SIG-M5 treated with dmso at 0.1 percent for 504 hours (cell line): ENCODE results near the gene MYOG.

Experiments used
- DNase-seq: peaks from one replicate; lab custom pipeline; 2025; ENCODE audit not compliant: unreplicated experiment; lab: John Stamatoyannopoulos, UW

The MYOG gene

DNA sequence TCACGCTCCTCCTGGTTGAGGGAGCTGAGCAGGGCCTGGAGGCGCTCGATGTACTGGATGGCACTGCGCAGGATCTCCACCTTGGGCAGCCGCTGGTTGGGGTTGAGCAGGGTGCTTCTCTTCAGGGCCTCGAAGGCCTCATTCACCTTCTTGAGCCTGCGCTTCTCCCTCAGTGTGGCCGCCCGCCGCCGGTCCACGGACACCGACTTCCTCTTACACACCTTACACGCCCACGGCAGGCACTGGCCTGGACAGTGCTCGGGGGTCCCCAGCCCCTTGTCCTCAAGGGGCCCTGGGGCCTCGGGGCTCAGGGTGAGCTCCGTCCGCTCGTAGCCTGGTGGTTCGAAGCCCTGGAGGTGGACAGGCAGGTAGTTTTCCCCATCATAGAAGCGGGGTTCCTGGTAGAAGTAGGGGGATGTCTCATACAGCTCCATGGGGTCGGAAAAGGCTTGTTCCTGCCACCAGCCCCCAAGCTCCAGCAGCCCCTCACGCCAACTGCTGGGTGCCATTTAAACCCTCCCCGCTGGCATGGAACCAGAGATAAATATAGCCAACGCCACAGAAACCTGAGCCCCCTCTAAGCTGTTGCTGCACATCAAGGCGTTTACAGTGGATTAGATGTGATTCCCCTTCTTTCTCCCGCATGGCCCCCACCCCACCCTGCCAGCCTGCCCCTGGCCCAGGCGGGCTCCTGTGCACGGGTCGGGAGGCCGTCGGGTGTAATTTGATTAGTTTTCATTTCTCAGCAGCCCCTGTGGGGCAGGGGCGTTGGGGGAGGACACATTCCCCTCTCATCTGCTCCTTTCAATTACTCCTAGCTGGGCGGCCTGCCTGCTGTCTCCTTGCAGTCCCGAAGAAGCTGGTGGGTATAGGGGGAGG is at the start of gene MYOG:
Gene MYOG, minus strand, starts transcription at position 485 of the 879 bp plus-strand sequence. Its CDS starts 51 bp downstream, at position 434.
- no peak for DNase-seq

DNA sequence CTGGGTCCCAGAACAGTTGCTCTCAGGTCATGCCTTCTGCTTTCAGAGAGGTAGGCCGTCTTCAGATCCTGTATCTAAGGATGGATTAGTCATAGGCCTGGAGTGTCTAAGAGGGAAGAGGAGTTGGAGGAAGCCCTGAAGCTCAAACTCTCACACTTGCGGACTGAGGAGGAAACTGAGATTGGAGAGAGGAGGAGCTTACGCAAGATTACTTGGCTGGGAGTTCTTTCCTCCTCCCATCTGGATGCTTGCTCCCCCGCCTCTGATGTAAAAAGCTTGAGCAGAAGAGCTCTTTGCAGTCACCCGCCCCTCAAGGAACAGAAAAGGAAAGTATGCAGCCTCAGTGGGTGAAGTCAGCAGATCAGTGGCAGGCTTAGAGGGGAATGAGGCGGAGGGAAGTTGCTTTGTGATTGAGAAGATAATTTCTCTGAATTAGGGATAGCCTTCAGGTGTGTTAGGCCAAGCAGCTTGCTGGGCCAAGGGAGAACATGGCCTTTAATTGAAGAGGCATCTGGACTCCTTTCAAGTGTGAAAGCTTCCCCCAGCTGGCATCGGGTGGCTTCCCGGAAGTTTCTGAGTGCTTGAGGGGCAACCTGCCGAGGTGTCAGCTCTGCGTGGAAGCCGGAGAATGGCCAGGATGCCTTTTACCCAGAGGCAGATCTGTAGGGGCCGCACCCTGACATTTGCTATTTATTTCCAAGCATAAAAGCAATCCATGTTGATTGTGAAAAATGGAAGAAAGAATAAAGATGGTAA is 48.3 kb upstream of the MYOG start:
- DNase-seq: peak; percentile 78

DNA sequence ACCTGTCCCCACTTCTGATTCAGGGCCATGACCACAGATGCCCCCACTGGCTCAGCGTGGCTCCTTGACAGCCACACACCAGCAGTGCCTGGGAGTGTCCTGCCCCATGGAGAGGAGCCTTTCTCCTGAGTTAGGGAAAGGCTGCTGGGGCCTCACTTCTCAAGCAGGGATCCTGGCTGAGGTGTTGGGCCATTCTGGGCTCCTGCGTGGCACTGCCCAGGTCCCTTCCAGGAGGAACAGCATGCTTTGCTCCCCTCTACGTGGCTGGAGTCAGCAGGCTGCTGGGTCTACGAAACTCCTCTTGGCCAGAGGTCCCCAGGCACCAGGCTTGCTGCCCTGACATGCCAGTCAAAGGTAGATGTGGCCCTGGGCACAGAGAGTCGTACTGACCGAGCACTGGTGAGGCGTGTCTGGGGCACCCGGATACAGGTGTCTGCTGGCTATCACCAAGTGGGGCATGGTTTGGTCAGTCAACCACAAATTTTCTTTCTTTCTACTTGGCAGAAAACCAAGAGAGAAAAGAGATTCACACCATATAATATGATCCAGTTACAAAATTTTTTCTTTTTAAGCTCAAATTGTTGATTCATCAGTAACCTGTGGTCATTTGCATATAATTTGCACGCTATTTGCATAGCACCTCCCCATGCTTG is 45.9 kb upstream of the MYOG start:
- DNase-seq: no peak

DNA sequence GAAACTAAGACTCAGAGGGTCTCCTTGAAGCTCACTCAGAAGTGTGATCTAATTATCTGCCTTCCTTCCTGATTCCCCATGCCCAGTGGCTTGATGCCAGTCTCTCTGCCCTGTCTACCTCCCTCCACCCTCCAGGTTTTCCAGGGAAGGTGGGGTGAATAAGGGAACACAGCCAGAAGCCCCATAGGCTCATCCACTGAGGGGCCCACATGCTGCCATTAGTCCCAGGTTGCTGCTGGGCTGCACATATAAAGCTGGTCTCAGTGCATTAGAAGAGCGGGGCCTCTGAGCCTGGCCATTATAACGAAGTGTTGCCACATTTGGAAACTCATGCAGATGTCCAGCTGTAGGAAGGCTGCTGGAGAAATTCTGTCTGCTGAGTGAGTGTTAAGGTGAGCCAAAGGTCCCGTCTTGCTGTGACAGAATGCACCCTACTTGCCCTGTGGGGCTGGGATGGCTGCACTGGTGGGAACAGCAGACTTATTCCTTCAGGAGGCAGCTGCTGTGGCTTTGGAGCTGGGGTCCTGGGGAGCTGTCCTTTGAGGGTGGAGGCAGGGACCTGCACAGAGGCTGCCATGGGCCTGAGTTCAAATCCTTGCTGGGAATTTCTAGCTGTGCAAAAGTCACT is 44.7 kb upstream of the MYOG start:
- no peak for DNase-seq

DNA sequence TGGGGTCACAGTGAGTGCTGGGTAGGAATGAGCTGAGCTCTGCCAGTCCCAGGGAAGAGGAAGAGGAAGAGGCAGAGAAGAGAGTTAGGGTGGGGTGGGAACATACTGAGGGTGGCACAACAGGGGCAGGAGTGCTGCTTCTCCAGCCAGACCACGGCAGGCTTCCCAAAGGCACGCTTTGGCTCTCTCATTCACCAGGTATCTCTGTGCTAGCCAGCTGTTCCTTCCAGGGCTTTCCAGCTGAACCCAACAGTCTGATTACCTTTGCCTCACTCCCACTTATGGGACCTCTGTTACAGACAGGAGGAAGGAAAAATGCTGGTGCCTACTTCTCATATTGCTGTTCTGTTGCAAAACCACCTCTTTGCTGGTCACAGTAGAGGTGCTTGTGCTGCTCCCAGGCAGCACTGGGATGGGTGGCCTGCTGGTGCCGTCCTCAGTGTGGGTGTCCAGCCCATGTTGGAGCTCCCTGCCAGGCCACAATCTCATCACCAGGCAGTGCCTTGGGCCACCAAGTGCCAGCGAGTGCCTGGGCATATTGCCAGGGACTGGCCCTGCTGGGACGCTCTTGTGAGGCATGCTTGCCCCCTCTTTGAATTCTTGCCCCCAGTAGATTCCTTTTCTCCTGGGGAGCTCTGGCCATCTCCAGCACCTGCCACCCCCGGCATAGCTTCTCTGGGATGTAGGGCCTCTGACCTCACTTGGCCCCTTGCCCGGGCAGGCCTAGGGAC is 43.9 kb upstream of the MYOG start:
- DNase-seq: peak; percentile 31

DNA sequence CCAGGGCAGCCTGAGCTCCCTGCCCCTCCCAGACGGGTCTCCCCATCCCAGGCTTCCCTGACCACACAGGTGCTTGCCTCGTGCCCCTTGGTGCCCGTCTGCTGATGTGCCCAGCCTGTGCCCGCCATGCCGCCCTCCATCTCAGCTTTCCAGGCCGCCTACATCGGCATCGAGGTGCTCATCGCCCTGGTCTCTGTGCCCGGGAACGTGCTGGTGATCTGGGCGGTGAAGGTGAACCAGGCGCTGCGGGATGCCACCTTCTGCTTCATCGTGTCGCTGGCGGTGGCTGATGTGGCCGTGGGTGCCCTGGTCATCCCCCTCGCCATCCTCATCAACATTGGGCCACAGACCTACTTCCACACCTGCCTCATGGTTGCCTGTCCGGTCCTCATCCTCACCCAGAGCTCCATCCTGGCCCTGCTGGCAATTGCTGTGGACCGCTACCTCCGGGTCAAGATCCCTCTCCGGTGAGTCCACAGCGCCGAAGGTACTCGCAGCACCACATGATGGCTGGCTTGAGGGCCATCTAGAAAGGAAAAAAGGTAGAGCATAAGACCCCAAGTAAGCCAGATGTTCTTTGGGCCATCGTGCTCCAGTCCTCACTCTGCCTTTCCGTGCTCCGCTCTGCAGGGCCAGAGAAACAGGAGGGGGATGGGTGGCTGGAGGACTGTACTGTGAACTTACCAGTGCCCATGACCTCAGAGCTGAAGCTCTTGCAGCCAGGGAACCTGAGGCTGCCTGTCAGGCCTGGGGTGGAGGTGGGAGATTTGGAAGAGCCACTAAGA is 43.1 kb upstream of the MYOG start:
- DNase-seq: no peak

DNA sequence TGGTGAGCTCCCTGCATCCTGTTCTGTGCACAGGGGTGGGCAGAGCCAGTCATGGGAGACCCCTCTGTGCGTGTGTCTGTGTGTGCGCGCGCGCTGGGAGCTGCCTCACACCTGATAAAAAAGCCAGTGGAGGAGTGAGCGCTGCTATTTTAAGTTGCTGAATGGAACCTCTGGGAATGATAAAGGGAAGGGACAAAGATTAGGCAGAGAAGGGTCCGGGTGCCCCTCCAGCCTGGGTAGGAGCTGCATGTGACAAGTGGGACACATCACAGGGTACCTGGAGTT is 42.6 kb upstream of the MYOG start:
- DNase-seq: no peak

DNA sequence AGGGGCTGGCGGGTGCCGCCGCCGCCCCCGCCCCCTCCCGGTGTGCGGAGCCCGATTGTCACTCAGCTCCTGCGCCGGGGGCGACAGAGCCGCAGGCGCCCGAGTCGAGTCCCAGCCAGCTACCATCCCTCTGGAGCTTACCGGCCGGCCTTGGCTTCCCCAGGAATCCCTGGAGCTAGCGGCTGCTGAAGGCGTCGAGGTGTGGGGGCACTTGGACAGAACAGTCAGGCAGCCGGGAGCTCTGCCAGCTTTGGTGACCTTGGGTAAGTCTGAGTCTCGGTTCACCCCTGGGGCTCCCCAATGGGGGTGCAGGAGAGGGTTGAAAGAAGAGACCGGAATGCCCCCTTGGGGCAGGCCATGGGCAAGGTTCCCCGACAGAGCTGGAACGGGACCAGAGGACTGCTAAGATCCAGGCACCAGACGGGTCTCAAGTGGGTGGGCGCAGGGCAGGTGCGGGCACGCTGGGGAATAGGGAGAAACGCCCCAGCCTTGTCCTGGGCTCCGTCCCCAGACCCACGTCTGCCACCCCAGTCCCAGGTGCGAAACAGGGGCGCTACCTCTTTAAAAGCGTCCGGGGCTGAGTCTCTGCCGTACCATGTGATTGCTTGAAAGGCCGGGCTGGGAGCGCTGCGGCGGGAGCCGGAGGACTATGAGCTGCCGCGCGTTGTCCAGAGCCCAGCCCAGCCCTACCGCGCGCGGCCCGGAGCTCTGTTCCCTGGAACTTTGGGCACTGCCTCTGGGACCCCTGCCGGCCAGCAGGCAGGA is 42.0 kb upstream of the MYOG start, which contains the start of gene ADORA1:
Gene ADORA1, plus strand, starts transcription at position 61 of the 765 bp plus-strand sequence. CDS start 1,116 bp downstream, outside the sequence.
- no peak for DNase-seq

DNA sequence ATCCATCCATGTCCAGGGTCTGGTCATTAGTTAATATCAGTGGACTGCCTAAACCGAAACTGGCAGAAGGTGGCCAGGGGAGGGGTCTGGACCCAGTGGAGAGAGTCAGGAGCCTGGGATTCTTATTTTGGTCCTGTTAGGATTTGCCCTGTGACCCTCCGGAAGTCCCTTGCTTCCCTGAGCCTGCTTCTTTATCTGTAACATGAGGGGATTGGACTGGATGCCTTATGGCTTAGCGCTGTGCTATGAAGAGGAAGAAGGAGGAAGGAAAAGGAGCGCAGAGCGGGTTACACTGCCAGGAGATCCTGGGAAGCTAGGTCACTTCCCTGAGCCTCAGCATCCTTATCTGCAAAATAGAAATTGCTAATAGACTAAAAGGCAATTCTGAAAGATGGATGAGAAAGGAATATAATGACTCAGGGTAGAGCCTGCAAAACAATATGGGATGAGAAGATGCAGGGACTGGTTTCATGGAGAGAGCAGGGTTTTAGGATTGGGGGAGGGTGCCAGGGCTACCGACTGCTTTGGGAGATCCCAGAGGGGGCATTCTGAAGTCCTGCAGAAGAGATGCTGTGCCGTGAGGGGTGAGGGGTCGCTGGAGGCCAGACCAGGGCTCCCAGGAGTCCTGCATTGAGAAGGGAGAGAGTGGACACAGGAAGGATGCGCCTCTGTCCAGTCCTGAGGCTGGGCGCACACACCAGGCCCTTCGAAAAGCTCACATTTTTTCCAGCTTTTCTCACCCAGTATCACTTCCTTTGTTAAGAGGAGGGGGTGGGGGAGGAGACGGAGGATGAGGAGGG is 41.3 kb upstream of the MYOG start:
- peak; percentile 16 for DNase-seq

DNA sequence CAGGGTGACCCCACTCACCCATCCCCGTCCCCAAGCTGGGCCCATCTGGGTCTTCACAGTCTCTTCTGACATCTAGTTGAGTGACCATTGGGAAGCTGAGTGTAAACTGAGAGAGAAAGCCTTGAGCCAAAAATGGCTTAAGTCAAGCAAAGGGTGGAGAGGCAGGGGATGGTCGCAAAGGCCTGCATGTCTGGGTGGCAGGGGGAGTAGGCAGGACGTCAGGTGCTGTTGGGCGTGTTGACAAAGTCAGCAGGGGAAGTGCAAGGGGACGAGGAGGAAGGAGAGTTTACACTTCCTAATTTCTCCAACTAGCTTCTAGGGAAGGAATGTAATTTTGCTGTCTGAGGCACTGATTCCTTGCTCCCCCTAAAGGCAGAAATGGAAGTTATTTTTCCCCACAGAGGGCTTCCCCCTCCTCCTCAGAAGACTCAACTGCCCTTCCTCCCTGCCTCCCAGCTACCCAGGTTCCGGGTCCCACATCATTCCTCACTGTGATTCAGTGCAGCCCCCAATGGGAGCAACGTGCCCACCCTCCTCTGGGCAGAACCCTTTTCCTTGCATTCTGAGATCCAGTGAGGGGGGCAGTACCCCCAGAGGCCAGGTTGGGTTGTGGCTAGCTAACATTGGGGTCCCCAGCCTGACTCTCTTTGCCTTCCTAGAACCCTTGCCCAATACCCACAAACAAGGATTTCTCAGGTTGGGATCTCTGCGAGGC is 40.5 kb upstream of the MYOG start:
- DNase-seq: peak; percentile 66

DNA sequence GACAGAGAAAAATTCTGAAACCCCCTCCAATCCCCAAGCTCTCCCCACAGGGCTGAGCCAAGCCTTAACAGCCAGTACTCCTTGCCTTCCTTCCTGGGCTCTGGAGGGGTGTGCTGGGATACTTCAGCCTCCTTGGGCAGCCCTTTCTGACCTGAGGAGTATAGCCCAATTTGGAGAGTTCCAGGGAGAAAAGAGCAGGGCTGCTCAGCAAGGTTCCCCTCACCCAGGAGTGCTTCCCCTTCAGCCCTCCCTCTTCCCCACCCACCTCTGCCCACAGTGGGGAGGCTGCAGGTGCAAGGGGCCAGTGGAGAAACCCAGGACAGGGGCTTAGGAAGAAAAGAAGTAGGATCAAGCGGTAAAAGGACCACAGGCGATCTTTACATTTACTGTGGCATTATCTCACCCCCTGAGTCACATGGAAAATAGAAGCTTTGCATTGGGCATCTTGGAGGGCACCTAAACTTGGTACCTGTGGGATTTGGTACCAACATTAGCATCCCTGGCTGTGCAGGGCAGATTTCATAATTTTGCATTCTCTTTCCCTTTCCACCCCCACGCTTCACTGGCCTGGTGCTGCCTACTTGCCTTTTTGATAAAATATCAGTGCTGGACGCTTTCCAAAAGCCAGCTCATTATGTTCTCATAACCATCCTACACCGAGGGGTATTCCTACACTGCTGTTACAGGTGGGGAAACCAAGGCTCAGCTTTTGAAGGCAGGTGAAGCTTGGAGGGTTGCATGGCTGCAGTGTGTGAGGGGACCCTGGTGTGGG is 38.9 kb upstream of the MYOG start:
- no peak for DNase-seq

DNA sequence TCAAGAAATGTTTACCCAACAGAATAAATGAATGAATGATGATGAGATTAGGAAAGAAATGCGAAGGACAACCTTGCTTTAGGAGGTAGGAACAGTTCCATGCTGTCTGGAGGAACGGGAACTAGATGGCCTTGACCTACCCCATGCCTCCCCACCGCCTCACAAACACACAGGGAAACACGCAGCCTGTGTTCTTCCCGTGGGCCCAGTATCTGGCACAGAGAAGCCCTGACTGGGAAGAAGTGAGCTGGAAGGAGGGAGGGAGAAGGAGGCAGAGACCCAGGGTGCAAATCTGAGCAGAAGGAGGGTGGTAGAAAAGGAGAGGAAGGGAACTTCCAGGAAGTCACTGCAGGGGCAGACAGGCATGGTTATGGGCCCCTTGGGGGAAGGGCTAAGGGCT is 38.2 kb upstream of the MYOG start:
- DNase-seq: no peak

DNA sequence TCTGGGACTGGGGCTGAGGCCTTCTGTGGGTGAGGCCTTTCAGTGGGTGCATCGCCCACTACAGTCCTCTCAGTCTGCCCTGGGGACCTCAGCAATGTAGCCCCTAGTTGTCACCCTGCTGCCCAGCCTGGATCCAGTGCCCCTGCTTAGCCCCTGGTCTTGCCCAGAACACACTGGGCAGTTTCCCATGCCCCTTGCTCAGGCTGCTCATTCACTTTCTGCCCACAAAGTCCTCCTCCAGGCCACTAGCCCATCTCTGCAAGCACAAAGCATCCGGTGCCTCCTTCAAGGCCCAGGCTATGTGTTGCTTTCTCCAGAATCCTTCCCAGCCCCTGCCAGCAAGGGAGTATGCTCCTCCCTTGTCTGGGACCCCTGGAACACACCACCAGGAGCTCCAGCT is 36.3 kb upstream of the MYOG start:
- no peak for DNase-seq

DNA sequence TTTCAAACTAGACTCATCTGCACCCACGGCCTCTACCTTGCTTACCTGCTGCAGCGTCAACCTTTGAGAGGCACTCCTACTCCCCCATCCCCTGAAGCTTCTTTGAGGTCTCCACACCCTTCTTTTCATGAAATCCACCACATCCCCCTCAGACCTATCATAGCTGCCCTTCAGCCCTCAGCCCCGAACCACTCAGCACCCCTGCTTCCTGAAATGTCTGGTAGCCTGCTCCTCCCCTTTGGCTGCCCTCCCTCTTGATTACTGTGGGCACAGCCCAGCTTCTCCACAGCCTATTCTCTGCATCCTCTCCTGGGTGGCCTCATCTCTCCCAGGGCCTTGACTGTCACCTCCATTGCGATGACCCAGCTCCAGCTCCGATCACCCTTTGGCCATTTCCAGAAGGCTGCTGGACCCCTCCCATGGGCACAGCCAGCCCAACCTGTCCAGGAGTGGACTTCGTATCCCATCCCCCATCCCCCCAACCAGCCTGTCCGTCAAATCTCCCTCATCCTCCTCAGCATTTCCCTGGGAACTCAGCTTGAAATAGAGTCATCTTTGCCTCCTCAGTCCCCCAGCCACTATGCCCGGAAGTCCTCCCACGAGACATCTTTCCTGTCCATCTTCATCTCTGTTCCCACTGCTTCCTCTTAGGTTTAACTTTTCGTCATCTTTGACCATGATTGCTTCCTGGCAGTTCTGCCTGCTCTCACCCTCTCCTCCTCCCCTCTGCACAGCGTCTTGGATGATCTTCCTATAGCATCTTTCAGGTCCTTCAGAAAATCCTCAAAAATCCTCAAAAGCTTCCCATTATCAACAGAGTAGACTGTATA is 35.6 kb upstream of the MYOG start:
- peak; percentile 36 for DNase-seq

DNA sequence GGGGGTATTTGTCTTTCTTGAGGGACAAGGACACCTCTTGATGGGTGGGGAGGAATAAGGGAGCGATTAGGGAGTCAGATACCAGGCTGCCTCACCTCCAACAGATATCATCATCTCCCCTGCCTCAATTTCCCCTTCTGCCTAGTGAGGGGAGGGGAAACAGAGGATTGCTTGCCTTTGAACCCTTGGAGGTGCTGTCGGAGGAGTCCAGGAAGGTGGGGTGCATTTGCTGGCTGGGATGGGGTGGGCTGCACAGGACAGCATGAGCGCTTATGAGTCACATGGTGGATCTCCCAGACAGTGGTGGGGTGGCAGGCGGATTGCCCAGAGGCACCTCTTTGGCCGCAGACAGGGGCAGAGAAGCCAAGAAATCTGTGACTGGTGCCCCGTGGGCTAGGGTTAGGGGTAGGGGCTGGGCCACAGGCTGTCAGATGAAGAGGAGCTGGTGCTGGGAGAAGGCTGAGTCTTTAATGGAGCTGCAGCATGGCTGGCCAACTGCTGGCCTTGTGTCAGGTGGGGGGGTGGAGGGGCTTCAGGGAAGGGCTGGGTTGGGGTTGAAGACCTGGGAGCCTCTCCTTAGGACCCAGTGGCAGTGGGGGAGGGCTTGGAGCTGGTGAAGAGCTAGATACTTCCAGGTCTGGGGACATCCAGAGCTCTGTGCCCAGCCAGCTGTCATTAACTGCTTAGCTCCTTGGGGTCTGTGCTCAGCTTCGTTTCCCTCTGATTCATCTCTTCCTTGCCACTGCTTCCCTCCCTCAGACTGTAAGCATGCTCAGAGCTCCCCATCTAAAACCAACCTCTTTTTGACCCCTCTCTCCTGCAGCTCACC is 34.7 kb upstream of the MYOG start:
- DNase-seq: no peak
